Measurements from ENCODE around the gene PDPN. TPM values are rescaled to one million over a fixed set of nuclear protein-coding genes. Genes with fewer than 3 reads are reported as not detected.

The PDPN gene
- total and polyA plus RNA-seq, 9 donors = 17.6 to 65.4 (median 41.4) TPM

DNA sequence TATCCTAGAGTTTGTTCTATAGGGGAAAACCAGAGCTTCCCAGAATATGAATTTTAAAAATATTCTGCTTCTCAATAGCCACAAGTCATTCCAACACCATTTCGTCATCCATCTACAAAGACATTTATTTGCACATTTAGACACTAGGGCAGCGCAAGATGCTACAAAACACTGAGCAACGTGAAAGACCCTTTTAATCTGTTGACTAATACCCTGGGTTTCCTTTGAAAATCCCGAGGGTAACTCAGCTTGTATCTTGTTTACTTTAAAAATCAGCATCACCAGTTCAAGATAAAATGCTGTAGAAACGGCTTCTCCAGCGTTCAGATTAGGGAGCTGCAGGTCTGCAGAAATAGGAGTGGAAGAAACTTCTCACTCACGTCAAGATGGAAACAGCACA is 13.5 kb downstream of the PDPN start:
- 49 to 59% (median 52%) methylated on average over 7 of the region's 7 CpGs for WGBS, 3 donors
- Histone ChIP-seq H3K36me3 (no peaks in the 10 kb centered on the region), H3K4me3 (no peak overlapping the region), H3K27ac (no peak overlapping the region), H3K27me3 (no peaks in the 10 kb centered on the region), H3K9me3 (no peaks in the 10 kb centered on the region), H3K4me1 (ENCODE audit: insufficient read depth) (peaks cover 4% of the 10 kb centered on the region)
- intact Hi-C loops (cut with DNase I) = no loop called here
- TF ChIP-seq POLR2A (IDR thresholded peaks at IDR 0.05) (no peak), EP300 (IDR thresholded peaks at IDR 0.05) (no peak)
- DNase-seq = no peak

DNA sequence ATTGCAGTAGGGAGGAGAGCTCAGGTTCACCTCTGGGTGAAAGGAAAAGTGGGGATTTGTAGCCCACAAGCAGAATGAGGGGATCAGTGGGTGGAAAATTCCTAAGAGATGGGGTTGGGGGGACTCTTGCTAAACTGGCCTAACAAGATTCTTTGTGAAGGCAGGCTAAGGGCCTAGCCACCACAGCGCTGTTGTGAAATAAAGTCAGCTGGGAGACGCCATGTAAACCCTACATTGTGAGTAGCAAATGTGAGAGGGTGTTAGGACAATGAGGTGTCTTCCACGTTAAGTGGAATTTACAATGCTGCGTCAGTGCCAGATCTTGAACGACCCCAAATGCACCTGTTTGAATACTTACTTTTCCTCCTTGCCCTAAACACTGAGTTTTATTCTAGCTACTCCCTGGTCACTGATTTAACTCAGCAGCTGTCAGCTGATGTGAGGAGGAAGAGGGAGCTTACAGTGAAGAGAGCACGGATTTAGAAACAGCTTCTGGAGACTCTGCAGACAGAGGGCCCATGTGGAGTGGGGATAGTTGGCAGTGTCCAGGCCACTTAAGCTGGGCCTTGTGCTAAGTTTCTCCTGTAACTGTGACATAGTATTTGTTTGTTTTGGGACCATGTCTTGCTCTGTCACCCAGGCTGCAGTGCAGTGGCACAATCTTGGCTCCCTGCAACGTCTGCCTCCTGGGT is 17.3 kb downstream of the PDPN start:
- Histone ChIP-seq H3K4me3 (no peak overlapping the region), H3K36me3 (no peaks in the 10 kb centered on the region), H3K27ac (no peak overlapping the region), H3K4me1 (ENCODE audit: insufficient read depth) (peaks cover 5% of the 10 kb centered on the region), H3K27me3 (no peaks in the 10 kb centered on the region), H3K9me3 (no peaks in the 10 kb centered on the region)
- DNase-seq = no peak
- 83 to 85% (median 83%) methylated on average over 7 of the region's 7 CpGs for WGBS, 3 donors
- TF ChIP-seq POLR2A (IDR thresholded peaks at IDR 0.05) (no peak), EP300 (IDR thresholded peaks at IDR 0.05) (no peak)
- TF ChIP-seq, protein P1, sequence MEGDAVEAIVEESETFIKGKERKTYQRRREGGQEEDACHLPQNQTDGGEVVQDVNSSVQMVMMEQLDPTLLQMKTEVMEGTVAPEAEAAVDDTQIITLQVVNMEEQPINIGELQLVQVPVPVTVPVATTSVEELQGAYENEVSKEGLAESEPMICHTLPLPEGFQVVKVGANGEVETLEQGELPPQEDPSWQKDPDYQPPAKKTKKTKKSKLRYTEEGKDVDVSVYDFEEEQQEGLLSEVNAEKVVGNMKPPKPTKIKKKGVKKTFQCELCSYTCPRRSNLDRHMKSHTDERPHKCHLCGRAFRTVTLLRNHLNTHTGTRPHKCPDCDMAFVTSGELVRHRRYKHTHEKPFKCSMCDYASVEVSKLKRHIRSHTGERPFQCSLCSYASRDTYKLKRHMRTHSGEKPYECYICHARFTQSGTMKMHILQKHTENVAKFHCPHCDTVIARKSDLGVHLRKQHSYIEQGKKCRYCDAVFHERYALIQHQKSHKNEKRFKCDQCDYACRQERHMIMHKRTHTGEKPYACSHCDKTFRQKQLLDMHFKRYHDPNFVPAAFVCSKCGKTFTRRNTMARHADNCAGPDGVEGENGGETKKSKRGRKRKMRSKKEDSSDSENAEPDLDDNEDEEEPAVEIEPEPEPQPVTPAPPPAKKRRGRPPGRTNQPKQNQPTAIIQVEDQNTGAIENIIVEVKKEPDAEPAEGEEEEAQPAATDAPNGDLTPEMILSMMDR (IDR thresholded peaks at IDR 0.05) = no peak
- intact Hi-C loops (cut with DNase I) = no loop called here

DNA sequence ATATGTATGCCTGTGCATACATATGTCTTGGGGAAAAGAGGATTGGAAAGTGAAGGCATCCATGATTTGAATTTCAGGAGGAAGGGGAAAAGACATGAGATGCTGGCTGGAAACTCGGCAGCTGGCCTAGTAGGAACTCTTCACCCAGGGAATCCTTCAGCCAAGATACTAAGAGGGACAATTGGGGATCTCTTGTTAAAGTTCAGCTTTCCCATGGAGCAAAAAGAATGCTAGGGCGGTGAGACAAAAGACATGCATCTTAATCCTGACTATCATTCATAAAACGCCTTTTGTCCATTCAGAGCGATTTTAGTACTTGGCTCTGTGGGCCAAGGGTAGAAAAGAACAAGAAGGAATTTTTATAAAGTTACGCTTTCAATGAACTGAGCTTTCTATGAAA is 20.5 kb downstream of the PDPN start:
- no peak for DNase-seq
- no peaks in the 10 kb centered on the region for H3K9me3 ChIP-seq
- H3K4me3 ChIP-seq = no peak overlapping the region
- no peak for TF ChIP-seq EP300 (IDR thresholded peaks at IDR 0.05)
- no peak for TF ChIP-seq POLR2A (IDR thresholded peaks at IDR 0.05)
- TF ChIP-seq, protein P1 (IDR thresholded peaks at IDR 0.05) = no peak
- 95 to 96% (median 96%) methylated on average over 5 of the region's 5 CpGs for WGBS, 3 donors
- no peaks in the 10 kb centered on the region for H3K27me3 ChIP-seq
- peaks cover 5% of the 10 kb centered on the region for H3K4me1 ChIP-seq (ENCODE audit: insufficient read depth)
- no peaks in the 10 kb centered on the region for H3K36me3 ChIP-seq
- no peak overlapping the region for H3K27ac ChIP-seq
- intact Hi-C loops (cut with DNase I) = no loop called here

DNA sequence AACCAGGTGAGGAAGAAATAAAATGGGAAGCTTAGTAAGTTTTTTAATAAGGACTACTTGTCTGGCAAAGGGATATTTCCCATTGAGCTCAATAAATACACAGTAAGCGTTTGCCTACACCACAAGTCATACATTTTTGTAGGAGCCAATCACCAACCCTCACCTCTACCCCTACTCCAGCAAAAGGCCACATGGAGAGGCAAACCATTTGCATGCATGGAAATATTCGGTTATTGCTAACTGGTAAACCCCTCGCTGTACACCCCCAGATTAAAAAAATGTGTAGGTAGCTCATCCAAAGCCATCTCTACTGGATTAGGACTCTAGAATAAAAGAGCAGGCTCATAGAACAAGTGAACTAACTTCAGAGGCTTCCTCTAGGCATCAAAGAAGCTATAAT is 21.1 kb downstream of the PDPN start:
- Histone ChIP-seq H3K27ac (no peak overlapping the region), H3K4me3 (no peak overlapping the region), H3K4me1 (ENCODE audit: insufficient read depth) (peaks cover 5% of the 10 kb centered on the region), H3K36me3 (no peaks in the 10 kb centered on the region), H3K27me3 (no peaks in the 10 kb centered on the region), H3K9me3 (no peaks in the 10 kb centered on the region)
- no peak for DNase-seq
- TF ChIP-seq, protein P1 (IDR thresholded peaks at IDR 0.05) = no peak
- TF ChIP-seq POLR2A (IDR thresholded peaks at IDR 0.05) (no peak), EP300 (IDR thresholded peaks at IDR 0.05) (no peak)
- intact Hi-C loops (cut with DNase I) = no loop called here
- WGBS, 3 donors = 88 to 92% (median 91%) methylated on average over 3 of the region's 3 CpGs

DNA sequence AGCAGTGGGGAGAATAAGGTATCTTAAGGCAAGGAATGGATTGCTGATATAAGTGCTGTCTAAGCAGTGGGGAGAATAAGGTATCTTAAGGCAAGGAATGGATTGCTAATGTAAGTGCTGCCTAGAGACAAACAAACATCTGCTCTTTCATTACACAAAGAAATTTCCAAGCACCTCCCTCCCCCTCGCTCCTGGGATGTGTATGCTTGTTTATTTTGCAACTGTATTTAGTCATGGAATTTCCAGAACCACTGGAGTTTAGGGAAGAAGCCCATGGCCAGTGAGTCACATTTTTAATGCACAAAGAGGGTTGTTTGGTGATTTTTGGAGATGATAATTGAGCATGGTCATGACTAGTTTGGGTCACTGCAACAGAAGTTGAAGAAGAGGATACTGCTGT is 21.5 kb downstream of the PDPN start:
- intact Hi-C loops (cut with DNase I) = no loop called here
- Histone ChIP-seq H3K4me3 (no peak overlapping the region), H3K36me3 (no peaks in the 10 kb centered on the region), H3K27me3 (no peaks in the 10 kb centered on the region), H3K4me1 (ENCODE audit: insufficient read depth) (peaks cover 5% of the 10 kb centered on the region), H3K27ac (no peak overlapping the region), H3K9me3 (no peaks in the 10 kb centered on the region)
- WGBS, 3 donors = 30 to 35% (median 33%) methylated on average over 1 of the region's 1 CpG
- no peak for TF ChIP-seq POLR2A (IDR thresholded peaks at IDR 0.05)
- TF ChIP-seq, protein P1 (IDR thresholded peaks at IDR 0.05) = no peak
- no peak for TF ChIP-seq EP300 (IDR thresholded peaks at IDR 0.05)
- no peak for DNase-seq
